HL-60 (cell line): ENCODE results near the gene CACNA1S.

Source experiments
- GABPA ChIP-seq: IDR thresholded peaks from 2 replicates; pipeline ENCODE4 v1.6.1; 2012; ENCODE audit warnings: low read depth
- POLR2AphosphoS5 ChIP-seq: IDR thresholded peaks from 2 replicates; pipeline ENCODE4 v1.6.1; 2012; ENCODE audit warnings: low read depth
- SPI1 ChIP-seq: IDR thresholded peaks from 2 replicates; pipeline ENCODE4 v1.6.1; 2012; ENCODE audit warnings: low read depth, mild to moderate bottlenecking, borderline replicate concordance
- TF ChIP-seq, protein P1 (sequence below): IDR thresholded peaks from one replicate; pipeline ENCODE4 v1.5.1; 2011; ENCODE audit warnings: low read length, control low read depth, inconsistent platforms; ENCODE audit not compliant: insufficient read depth

DNA sequence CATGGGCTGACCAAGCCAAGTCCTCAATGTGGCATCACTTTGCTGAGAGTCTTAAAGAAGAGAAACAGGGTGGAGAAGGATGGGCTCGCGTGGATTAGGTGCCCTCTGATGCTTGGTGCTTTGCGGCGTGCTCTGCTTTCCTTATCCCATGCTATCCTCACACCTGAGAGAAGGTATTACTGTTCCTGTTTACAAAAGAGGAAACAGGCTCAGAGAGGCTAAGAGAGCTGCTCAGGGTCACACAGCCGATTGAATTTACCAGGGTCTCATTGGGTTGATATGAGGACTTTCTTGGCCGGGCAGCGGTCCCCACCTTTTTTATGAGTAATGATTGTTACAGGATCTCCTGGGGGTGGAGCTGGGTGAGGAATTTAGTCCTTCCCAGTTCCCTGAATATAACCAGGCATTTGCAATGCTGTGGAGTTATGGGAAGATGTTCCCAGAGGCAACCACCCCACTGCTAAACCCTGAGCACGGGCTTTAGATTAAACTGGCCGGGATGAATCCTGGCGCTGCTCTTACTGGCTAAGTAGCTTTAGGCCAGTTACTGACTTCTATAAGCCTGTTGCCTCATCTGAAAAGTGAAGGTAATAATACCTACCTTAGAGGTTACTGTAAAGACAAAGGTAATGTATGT lies 10.2 kb upstream of the CACNA1S start:
- no peak for TF ChIP-seq GABPA
- TF ChIP-seq, protein P1, sequence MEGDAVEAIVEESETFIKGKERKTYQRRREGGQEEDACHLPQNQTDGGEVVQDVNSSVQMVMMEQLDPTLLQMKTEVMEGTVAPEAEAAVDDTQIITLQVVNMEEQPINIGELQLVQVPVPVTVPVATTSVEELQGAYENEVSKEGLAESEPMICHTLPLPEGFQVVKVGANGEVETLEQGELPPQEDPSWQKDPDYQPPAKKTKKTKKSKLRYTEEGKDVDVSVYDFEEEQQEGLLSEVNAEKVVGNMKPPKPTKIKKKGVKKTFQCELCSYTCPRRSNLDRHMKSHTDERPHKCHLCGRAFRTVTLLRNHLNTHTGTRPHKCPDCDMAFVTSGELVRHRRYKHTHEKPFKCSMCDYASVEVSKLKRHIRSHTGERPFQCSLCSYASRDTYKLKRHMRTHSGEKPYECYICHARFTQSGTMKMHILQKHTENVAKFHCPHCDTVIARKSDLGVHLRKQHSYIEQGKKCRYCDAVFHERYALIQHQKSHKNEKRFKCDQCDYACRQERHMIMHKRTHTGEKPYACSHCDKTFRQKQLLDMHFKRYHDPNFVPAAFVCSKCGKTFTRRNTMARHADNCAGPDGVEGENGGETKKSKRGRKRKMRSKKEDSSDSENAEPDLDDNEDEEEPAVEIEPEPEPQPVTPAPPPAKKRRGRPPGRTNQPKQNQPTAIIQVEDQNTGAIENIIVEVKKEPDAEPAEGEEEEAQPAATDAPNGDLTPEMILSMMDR = no peak
- TF ChIP-seq POLR2AphosphoS5 = no peak
- TF ChIP-seq SPI1 = no peak
